IMR-90 (cell line): Measurements from ENCODE around the gene INPP5D. TPM values are rescaled to one million over a fixed set of nuclear protein-coding genes. Genes with fewer than 3 reads are reported as not detected.
A peak's percentile ranks its signal among the peaks of the same experiment; 100 is the strongest.

Source experiments
- ATAC-seq: fragments of 200-7000 bp; cut with Tn5 transposase; 2 replicates; pipeline ENCODE4 v1.9.1; 2020; ENCODE audit warnings: low read depth, mild to moderate bottlenecking, moderate library complexity
- BruUV-seq: library from RNA; stranded (reverse); fragments of 400-500 nt; replicated peaks from 2 replicates; lab custom pipeline; 2021; lab: Mats Ljungman, UMichigan
- CTCF ChIA-PET: fragments of 300-600 bp; formaldehyde crosslinking; extraction: SDS; loops from one replicate; lab custom pipeline; 2021; ENCODE audit warnings: antibody characterized with exemption; lab: Yijun Ruan, JAX
- POLR2A ChIA-PET: fragments of 300-600 bp; sonication (Branson Sonifier 250); formaldehyde crosslinking; loops from one replicate; lab custom pipeline; 2022; ENCODE audit warnings: antibody characterized with exemption; ENCODE audit not compliant: unreplicated experiment; lab: Charles Lee
- DNase-seq: peaks from one replicate; pipeline ENCODE4 v3.0.0; 2013
- H2AFZ ChIP-seq: replicated peaks from 2 replicates; pipeline ENCODE3; 2013; ENCODE audit warnings: low read length, mild to moderate bottlenecking; ENCODE audit not compliant: poor library complexity
- H2AK5ac ChIP-seq: 2 replicates; pipeline ENCODE4 v1.6.1; 2013; ENCODE audit warnings: low read depth, low read length, inconsistent platforms
- H2AK9ac ChIP-seq: replicated peaks from 2 replicates; pipeline ENCODE3; 2013; ENCODE audit warnings: mild to moderate bottlenecking, low read depth, low read length, moderate library complexity; ENCODE audit not compliant: poor library complexity
- H2BK120ac ChIP-seq: 2 replicates; pipeline ENCODE4 v1.6.1; 2013; ENCODE audit warnings: low read depth, low read length, inconsistent platforms
- H2BK15ac ChIP-seq: 3 replicates; pipeline ENCODE4 v1.6.1; 2013; ENCODE audit warnings: low read depth, low read length, inconsistent platforms
- H2BK20ac ChIP-seq: 2 replicates; pipeline ENCODE4 v1.6.1; 2013; ENCODE audit warnings: low read depth, mild to moderate bottlenecking, inconsistent platforms, low read length, moderate library complexity
- H2BK5ac ChIP-seq: 2 replicates; pipeline ENCODE4 v1.6.1; 2013; ENCODE audit warnings: mild to moderate bottlenecking, low read depth, low read length, inconsistent platforms; ENCODE audit not compliant: poor library complexity, severe bottlenecking
- H3K14ac ChIP-seq: replicated peaks from 2 replicates; pipeline ENCODE4 v1.6.1; 2013; ENCODE audit warnings: low read depth, low read length, inconsistent platforms
- H3K18ac ChIP-seq: 2 replicates; pipeline ENCODE4 v1.6.1; 2013; ENCODE audit warnings: low read depth, low read length, control low read depth
- H3K23ac ChIP-seq: 2 replicates; pipeline ENCODE4 v1.6.1; 2013; ENCODE audit warnings: low read depth, low read length, inconsistent platforms
- H3K27ac ChIP-seq: 2 replicates; pipeline ENCODE4 v1.5.1; 2013; ENCODE audit warnings: mild to moderate bottlenecking, control low read depth, low read length; ENCODE audit not compliant: insufficient read depth
- H3K27me3 ChIP-seq: 2 replicates; pipeline ENCODE4 v1.6.1; 2013; ENCODE audit warnings: low read length; ENCODE audit not compliant: control insufficient read depth, insufficient read depth
- H3K36me3 ChIP-seq: 2 replicates; pipeline ENCODE4 v1.6.1; 2013; ENCODE audit warnings: low read length, mixed read lengths; ENCODE audit not compliant: control insufficient read depth, insufficient read depth
- H3K4ac ChIP-seq: 2 replicates; pipeline ENCODE4 v1.6.1; 2013; ENCODE audit warnings: low read depth, low read length, inconsistent platforms
- H3K4me1 ChIP-seq: 2 replicates; pipeline ENCODE4 v1.6.1; 2013; ENCODE audit warnings: low read length, mixed read lengths; ENCODE audit not compliant: control insufficient read depth, insufficient read depth
- H3K4me2 ChIP-seq: 2 replicates; pipeline ENCODE4 v1.6.1; 2013; ENCODE audit warnings: low read depth, mild to moderate bottlenecking, control low read depth, low read length, moderate library complexity
- H3K4me3 ChIP-seq: 2 replicates; pipeline ENCODE4 v1.5.1; 2013; ENCODE audit warnings: low read depth, mild to moderate bottlenecking, control low read depth, low read length, moderate library complexity; ENCODE audit not compliant: insufficient read depth
- H3K56ac ChIP-seq: 2 replicates; pipeline ENCODE4 v1.6.1; 2013; ENCODE audit warnings: low read length, inconsistent platforms; ENCODE audit not compliant: insufficient read depth; ENCODE audit errors: extremely low read depth
- H3K79me1 ChIP-seq, 2 experiments: 2 replicates each; pipeline ENCODE4 v1.6.1; 2013; ENCODE audit warnings: low read length in 2 of 2, inconsistent platforms in 1 of 2, low read depth in 1 of 2
- H3K9ac ChIP-seq: 2 replicates; pipeline ENCODE4 v1.6.1; 2013; ENCODE audit warnings: low read depth, low read length, control low read depth
- H3K9me1 ChIP-seq: 2 replicates; pipeline ENCODE4 v1.6.1; 2013; ENCODE audit warnings: low read length, inconsistent platforms; ENCODE audit not compliant: insufficient read depth
- H3K9me3 ChIP-seq: 2 replicates; pipeline ENCODE4 v1.6.1; 2013; ENCODE audit warnings: low read length; ENCODE audit not compliant: control insufficient read depth, insufficient read depth
- H4K20me1 ChIP-seq: 2 replicates; pipeline ENCODE4 v1.6.1; 2013; ENCODE audit warnings: low read length, inconsistent platforms; ENCODE audit not compliant: insufficient read depth
- H4K5ac ChIP-seq: 2 replicates; pipeline ENCODE4 v1.6.1; 2013; ENCODE audit warnings: mild to moderate bottlenecking, low read depth, low read length, control low read depth
- H4K8ac ChIP-seq, 2 experiments: 2 replicates each; pipeline ENCODE4 v1.6.1; 2013; ENCODE audit warnings: low read depth in 2 of 2, low read length in 2 of 2, control low read depth in 1 of 2, inconsistent platforms in 1 of 2
- H4K91ac ChIP-seq: 2 replicates; pipeline ENCODE4 v1.6.1; 2013; ENCODE audit warnings: low read depth, low read length, inconsistent platforms; ENCODE audit not compliant: insufficient read depth
- CEBPB ChIP-seq: IDR thresholded peaks from 2 replicates; pipeline ENCODE4 v1.6.1; 2012; ENCODE audit warnings: low read depth, low read length, improper control_type of control experiment
- MAFK ChIP-seq: IDR thresholded peaks from 2 replicates; pipeline ENCODE4 v1.6.1; 2012; ENCODE audit warnings: low read depth, low read length, improper control_type of control experiment
- POLR2A ChIP-seq: IDR thresholded peaks from 2 replicates; pipeline ENCODE4 v1.6.1; 2012; ENCODE audit warnings: mild to moderate bottlenecking, low read depth, low read length
- WGBS, 2 experiments: methylation state at CpG; one replicate each; pipeline versions ENCODE4 v1.1.5 to v1.1.7; 2013; ENCODE audit warnings: missing lambda C conversion rate in 2 of 2; ENCODE audit not compliant: insufficient read length in 1 of 2; ENCODE audit errors: extremely low coverage in 2 of 2; 5-methylcytosine and 5-hydroxymethylcytosine counted together
- dilution Hi-C: fragments of 300-500 bp; cut with HindIII; formaldehyde crosslinking; loops from one replicate; pipeline ENCODE4 v1.14.3; 2018; ENCODE audit warnings: low sequenced_read_pairs; ENCODE audit not compliant: unreplicated experiment
- in situ Hi-C: fragments of 300-500 bp; cut with MboI; formaldehyde crosslinking; loops from 3 replicates; pipeline ENCODE4 v1.14.3; 2019; ENCODE audit warnings: low sequenced_read_pairs, inconsistent platforms, mixed read lengths
- intact Hi-C: fragments of 100-400 bp; cut with micrococcal nuclease; formaldehyde crosslinking; loops from 2 replicates; pipeline ENCODE4 v1.10.0; 2022
- polyA plus RNA-seq, 3 experiments: library from polyadenylated mRNA; depleted of rRNA; stranded (reverse); fragments of >200 nt; gene quantifications; 2 replicates each; pipeline ENCODE4 v1.2.3, GENCODE V29; 2012; ENCODE audit warnings: low replicate concordance in 1 of 3
- total RNA-seq: library from RNA; depleted of rRNA; stranded (reverse); fragments of >200 nt; gene quantifications from 2 replicates; pipeline ENCODE4 v1.2.3, GENCODE V29; 2012

The INPP5D gene
- total and polyA plus RNA-seq, 2 of the 4 experiments (the other 2 are of a cell fraction), result 0.18 to 0.29 TPM

DNA sequence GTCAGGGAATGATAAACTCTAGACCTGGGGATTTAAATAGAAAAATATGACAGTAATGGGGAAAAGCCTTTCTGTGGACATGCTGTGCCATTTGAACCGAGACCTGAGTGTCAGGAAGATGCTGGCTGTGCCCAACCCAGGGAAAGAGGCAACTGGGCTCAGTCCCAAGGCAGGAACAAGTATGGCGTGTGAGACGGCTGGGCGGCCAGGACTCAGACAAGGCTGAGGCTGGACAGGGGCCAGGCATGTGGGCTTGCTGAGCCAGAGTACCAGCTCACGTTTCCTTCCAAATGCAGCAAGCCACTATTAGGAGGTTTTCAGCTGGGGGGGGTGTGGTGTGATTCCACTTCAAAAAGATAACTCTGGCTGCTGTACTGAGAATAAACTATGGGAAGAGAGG, 92.4 kb downstream of the INPP5D start:
- WGBS, 2 experiments, result 0% methylated on average over 5 of the region's 5 CpGs; no CpG with 5 or more reads in 1 of the 2 experiments
- ATAC-seq, result 0 out of 2 replicates have a peak, but pooled peaks have one; percentile 17
- ChIA-PET POLR2A (no interaction called here), CTCF (no interaction called here)
- BruUV-seq, result no TSS peak
- Histone ChIP-seq H4K20me1 (no peaks in the 10 kb centered on the region), H3K23ac (no peak overlapping the region), H4K8ac (no peak overlapping the region), H3K27ac (no peak overlapping the region), H2BK5ac (no peak overlapping the region), H3K56ac (no peak overlapping the region), H3K36me3 (no peaks in the 10 kb centered on the region), H2BK20ac (no peak overlapping the region), H3K4ac (no peak overlapping the region), H3K27me3 (peaks cover 5% of the 10 kb centered on the region), H3K9ac (no peak overlapping the region), H4K91ac (no peak overlapping the region), H3K4me1 (no peaks in the 10 kb centered on the region), H2AK5ac (no peak overlapping the region), H3K9me3 (no peaks in the 10 kb centered on the region), H3K9me1 (no peaks in the 10 kb centered on the region), H3K4me3 (no peak overlapping the region), H2AK9ac (no peak overlapping the region), H4K5ac (no peak overlapping the region), H2AFZ (no peak overlapping the region), H3K14ac (no peak overlapping the region), H3K79me1 (no peaks in the 10 kb centered on the region), H3K4me2 (no peak overlapping the region), H2BK15ac (no peak overlapping the region), H3K18ac (no peak overlapping the region), H2BK120ac (no peak overlapping the region)
- TF ChIP-seq POLR2A (no peak), CEBPB (no peak), MAFK (no peak)
- in situ Hi-C loops, result no loop called here
- DNase-seq, result peak; percentile 14
- intact Hi-C loops, result no loop called here
- dilution Hi-C loops, result no loop called here
